ENCODE measurements around the gene PSMD1. TPM values are rescaled to one million over a fixed set of nuclear protein-coding genes. Genes with fewer than 3 reads are reported as not detected.

The PSMD1 gene
- polyA plus RNA-seq, 2 donors = 18.0 to 38.6 TPM

DNA sequence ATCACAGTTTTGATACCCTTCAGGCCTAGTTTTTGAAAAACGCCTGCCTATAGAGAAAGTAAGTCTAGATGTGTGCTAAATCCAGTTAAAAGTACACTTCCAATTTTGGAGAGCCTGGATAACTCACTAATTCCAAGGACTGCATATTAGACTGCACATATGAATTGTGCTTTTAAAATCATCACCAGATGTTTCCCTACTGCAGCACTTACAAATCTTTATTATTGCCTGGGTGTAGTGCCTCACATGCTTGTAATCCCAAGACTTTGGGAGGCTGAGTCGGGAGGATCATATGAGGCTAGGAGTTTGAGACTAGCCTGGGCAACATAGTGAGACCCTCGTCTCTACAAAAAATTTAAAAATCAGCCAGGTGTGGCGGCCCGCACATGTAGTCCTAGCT is 104.0 kb downstream of the PSMD1 start:
- WGBS, 2 donors = 96% methylated on average over 5 of the region's 5 CpGs
- Histone ChIP-seq H3K36me3 (ENCODE audit: control insufficient read depth in 2 of 2, insufficient read depth in 2 of 2, low read length in 1 of 2) (no peaks in the 10 kb centered on the region), H3K9me3 (ENCODE audit: control insufficient read depth in 2 of 2, insufficient read depth in 1 of 2, low read depth in 1 of 2, low read length in 1 of 2) (no peaks in the 10 kb centered on the region)

DNA sequence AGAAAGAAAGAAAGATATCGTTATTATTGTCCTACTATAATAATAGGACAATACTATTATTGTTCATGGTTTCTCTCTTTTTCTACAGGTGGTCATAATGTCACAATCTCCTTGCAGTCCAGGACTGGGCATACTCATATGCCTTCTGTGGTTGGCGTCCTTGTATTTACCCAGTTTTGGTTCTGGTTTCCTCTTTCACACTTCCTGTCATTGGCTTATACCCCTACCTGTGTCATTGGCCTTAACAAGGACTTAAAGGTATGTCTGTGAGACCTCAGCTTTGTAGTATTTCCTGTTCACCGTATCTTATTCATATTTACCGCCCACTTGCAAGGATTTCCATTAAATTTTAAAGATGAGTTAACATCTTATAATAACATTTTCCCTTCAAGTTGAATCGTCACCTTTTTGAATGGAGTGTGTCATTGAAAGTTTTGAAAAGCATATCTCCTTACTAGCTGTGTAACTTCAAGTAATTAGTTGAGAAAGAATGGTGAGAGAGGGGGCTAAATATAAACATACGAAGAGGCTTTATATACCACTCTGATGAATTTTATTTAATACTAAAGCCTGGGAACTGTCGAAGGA is 104.7 kb downstream of the PSMD1 start:
- 75 to 77% methylated on average over 7 of the region's 7 CpGs for WGBS, 2 donors
- Histone ChIP-seq H3K27me3 (ENCODE audit: control insufficient read depth in 1 of 2, insufficient read depth in 2 of 2, low read length in 2 of 2) (no peaks in the 10 kb centered on the region), H3K36me3 (ENCODE audit: control insufficient read depth in 2 of 2, insufficient read depth in 2 of 2, low read length in 1 of 2) (no peaks in the 10 kb centered on the region), H3K4me1 (ENCODE audit: control insufficient read depth in 2 of 2, insufficient read depth in 2 of 2, low read length in 1 of 2) (no peaks in the 10 kb centered on the region), H3K9me3 (ENCODE audit: control insufficient read depth in 2 of 2, insufficient read depth in 1 of 2, low read depth in 1 of 2, low read length in 1 of 2) (no peaks in the 10 kb centered on the region), H3K27ac (ENCODE audit: low read depth in 2 of 2, low read length in 1 of 2) (peak overlapping the region in 1 of 2 donors; percentile 16), H3K4me3 (ENCODE audit: low read depth in 1 of 2, low read length in 2 of 2) (no peak overlapping the region)

More for the DNA sequence above, 104.0 kb downstream of the PSMD1 start:
- H3K27ac ChIP-seq (ENCODE audit: low read depth in 2 of 2, low read length in 1 of 2) = no peak overlapping the region
- no peak overlapping the region for H3K4me3 ChIP-seq (ENCODE audit: low read depth in 1 of 2, low read length in 2 of 2)
- no peaks in the 10 kb centered on the region for H3K4me1 ChIP-seq (ENCODE audit: control insufficient read depth in 2 of 2, insufficient read depth in 2 of 2, low read length in 1 of 2)
- no peaks in the 10 kb centered on the region for H3K27me3 ChIP-seq (ENCODE audit: control insufficient read depth in 1 of 2, insufficient read depth in 2 of 2, low read length in 2 of 2)

DNA sequence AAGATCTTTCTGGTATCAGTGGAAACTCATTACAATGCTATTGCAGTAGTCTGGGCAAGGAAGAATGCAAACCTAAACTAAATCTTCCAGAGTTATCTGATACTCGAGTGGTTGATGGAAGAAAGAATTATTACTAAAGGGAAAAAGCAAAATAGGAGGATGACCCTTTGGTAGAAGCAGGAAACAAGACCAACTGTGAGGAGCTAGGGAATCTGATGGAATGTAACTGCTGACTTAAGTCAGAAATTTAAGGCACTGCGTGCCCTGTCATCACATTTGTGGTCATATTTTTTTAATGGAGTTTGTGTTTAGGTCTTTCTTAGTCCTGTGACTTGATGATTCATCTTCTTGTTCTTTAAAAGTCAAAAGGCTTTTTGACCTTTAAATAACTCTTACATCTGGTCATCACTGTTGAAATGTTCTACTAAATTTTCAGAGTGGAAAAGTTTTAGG is 105.2 kb downstream of the PSMD1 start:
- Histone ChIP-seq H3K4me3 (ENCODE audit: low read depth in 1 of 2, low read length in 2 of 2) (no peak overlapping the region), H3K9me3 (ENCODE audit: control insufficient read depth in 2 of 2, insufficient read depth in 1 of 2, low read depth in 1 of 2, low read length in 1 of 2) (no peaks in the 10 kb centered on the region), H3K4me1 (ENCODE audit: control insufficient read depth in 2 of 2, insufficient read depth in 2 of 2, low read length in 1 of 2) (no peaks in the 10 kb centered on the region), H3K27ac (ENCODE audit: low read depth in 2 of 2, low read length in 1 of 2) (peak overlapping the region in 1 of 2 donors; percentile 16), H3K36me3 (ENCODE audit: control insufficient read depth in 2 of 2, insufficient read depth in 2 of 2, low read length in 1 of 2) (no peaks in the 10 kb centered on the region), H3K27me3 (ENCODE audit: control insufficient read depth in 1 of 2, insufficient read depth in 2 of 2, low read length in 2 of 2) (no peaks in the 10 kb centered on the region)
- 60% methylated on average over 2 of the region's 2 CpGs for WGBS, 2 donors

DNA sequence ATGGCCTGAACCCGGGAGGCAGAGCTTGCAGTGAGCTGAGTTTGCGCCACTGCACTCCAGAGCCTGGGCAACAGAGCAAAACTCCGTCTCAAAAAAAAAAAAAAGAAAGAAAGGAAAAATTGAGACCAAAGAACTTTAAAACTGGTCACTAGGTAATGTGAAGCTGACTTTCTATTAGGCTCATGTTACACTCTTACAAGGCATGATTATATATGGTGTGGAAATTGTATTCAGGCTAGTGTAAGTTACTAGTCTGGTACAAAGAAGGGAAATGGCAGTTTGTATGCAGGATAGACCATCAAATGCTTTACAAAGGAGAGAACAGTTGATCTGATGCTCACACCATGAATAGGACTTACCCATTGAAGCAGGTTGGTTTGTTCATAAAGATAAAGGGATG is 106.3 kb downstream of the PSMD1 start:
- H3K4me3 ChIP-seq (ENCODE audit: low read depth in 1 of 2, low read length in 2 of 2) = no peak overlapping the region
- H3K36me3 ChIP-seq (ENCODE audit: control insufficient read depth in 2 of 2, insufficient read depth in 2 of 2, low read length in 1 of 2) = peaks cover 0 to 2% of the 10 kb centered on the region in 2 donors
- H3K9me3 ChIP-seq (ENCODE audit: control insufficient read depth in 2 of 2, insufficient read depth in 1 of 2, low read depth in 1 of 2, low read length in 1 of 2) = no peaks in the 10 kb centered on the region
- H3K27me3 ChIP-seq (ENCODE audit: control insufficient read depth in 1 of 2, insufficient read depth in 2 of 2, low read length in 2 of 2) = no peaks in the 10 kb centered on the region
- WGBS, 2 donors = 93 to 96% methylated on average over 3 of the region's 3 CpGs
- no peak overlapping the region for H3K27ac ChIP-seq (ENCODE audit: low read depth in 2 of 2, low read length in 1 of 2)
- no peaks in the 10 kb centered on the region for H3K4me1 ChIP-seq (ENCODE audit: control insufficient read depth in 2 of 2, insufficient read depth in 2 of 2, low read length in 1 of 2)

DNA sequence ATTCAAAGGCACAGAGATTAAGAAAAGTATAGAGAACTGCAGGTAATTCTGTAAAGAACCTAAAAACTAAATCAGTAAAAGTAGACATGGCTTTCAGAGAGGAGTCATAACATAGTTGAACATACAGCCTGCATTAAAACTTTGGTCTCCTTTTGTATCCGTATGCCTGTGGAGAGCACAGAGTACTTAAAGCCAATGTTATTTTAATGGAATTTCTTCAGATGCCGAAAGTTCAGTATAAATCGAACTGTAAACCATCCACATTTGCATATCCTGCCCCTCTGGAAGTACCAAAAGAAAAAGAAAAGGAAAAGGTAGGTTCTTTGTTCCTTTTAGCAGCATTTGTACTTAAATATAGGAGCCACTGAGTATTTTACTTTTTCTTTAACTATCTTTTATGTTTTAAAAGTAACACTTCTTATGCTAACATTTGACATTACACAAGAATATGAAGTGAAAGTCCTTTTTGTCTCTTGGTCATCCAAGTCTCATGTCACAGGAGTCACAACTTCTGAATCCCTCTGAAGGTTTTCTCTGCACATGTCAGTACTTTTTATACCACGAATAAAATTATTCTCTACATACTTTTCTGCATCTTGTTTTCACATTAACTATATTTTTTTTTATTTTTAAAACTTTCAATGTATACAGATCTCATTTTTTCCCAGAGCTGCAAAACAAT is 106.9 kb downstream of the PSMD1 start:
- no peaks in the 10 kb centered on the region for H3K27me3 ChIP-seq (ENCODE audit: control insufficient read depth in 1 of 2, insufficient read depth in 2 of 2, low read length in 2 of 2)
- H3K27ac ChIP-seq (ENCODE audit: low read depth in 2 of 2, low read length in 1 of 2) = no peak overlapping the region
- H3K36me3 ChIP-seq (ENCODE audit: control insufficient read depth in 2 of 2, insufficient read depth in 2 of 2, low read length in 1 of 2) = peaks cover 0 to 2% of the 10 kb centered on the region in 2 donors
- no peak overlapping the region for H3K4me3 ChIP-seq (ENCODE audit: low read depth in 1 of 2, low read length in 2 of 2)
- no peaks in the 10 kb centered on the region for H3K9me3 ChIP-seq (ENCODE audit: control insufficient read depth in 2 of 2, insufficient read depth in 1 of 2, low read depth in 1 of 2, low read length in 1 of 2)
- 91% methylated on average over 4 of the region's 4 CpGs for WGBS, 2 donors
- H3K4me1 ChIP-seq (ENCODE audit: control insufficient read depth in 2 of 2, insufficient read depth in 2 of 2, low read length in 1 of 2) = no peaks in the 10 kb centered on the region

DNA sequence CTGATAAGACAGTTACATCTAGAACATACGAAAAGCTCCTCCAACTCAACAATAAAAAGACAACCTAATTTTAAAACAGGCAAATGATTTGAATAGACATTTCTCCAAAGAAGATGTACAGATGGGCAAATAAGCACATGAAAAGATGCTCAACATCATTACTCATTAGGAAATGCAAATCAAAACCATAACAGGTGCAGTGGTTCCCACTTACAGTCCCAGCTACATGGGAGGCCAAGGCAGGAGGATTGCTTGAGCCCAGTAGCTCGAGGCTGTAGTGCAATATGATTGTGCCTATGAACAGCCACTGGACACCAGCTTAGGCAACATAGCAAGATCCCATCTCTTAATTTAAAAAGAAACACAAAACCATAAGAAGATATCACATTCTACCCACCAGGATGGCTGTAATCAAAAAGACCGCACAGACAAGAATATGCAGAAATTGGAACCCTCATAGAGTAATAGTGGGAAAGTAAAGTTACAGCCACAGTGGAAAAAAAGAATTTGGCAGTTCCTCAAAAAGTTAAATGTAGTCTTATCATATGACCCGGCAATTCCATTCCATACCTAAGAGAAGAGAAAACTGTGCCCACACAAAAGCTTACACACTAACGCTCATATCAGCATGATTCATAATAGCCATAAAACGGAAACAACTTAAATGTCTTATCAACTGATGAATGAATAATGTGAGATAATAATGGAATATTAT is 111.2 kb downstream of the PSMD1 start:
- Histone ChIP-seq H3K27me3 (ENCODE audit: control insufficient read depth in 1 of 2, insufficient read depth in 2 of 2, low read length in 2 of 2) (no peaks in the 10 kb centered on the region), H3K27ac (ENCODE audit: low read depth in 2 of 2, low read length in 1 of 2) (no peak overlapping the region), H3K4me1 (ENCODE audit: control insufficient read depth in 2 of 2, insufficient read depth in 2 of 2, low read length in 1 of 2) (no peaks in the 10 kb centered on the region), H3K4me3 (ENCODE audit: low read depth in 1 of 2, low read length in 2 of 2) (no peak overlapping the region), H3K36me3 (ENCODE audit: control insufficient read depth in 2 of 2, insufficient read depth in 2 of 2, low read length in 1 of 2) (peaks cover 2 to 5% of the 10 kb centered on the region in 2 donors), H3K9me3 (ENCODE audit: control insufficient read depth in 2 of 2, insufficient read depth in 1 of 2, low read depth in 1 of 2, low read length in 1 of 2) (no peaks in the 10 kb centered on the region)
- 85 to 86% methylated on average over 6 of the region's 6 CpGs for WGBS, 2 donors

DNA sequence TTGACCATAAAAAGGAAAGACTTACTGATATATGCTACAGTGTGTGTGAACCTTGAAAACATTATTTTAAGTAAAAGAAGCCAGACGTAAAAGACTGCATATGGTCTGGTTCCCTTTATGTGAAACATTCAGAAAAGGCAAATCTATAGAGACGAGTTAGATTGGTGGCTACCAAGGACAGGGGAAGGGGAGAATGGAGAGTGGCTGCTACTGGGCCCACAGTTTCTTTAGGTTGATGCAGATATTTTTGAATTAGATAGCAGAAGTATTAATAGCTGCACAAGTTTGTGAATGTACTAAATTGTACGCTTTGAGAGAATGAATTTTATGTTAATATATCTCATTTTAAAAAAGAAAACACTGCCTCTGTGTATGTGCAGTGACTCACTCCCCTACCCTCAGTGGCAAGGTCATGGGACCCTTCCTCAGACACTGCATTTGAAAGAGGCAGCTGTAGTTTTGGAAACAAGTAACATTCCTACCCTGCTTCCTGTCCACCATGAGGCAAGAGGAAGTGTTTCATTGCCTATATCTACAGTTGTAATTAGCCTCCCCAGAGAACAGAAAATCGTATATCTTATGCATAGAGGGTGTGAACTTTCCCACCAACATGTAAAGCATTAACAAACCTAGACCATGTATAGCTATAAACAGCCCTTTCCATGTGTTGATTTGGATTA is 111.9 kb downstream of the PSMD1 start:
- Histone ChIP-seq H3K27me3 (ENCODE audit: control insufficient read depth in 1 of 2, insufficient read depth in 2 of 2, low read length in 2 of 2) (no peaks in the 10 kb centered on the region), H3K4me3 (ENCODE audit: low read depth in 1 of 2, low read length in 2 of 2) (no peak overlapping the region), H3K36me3 (ENCODE audit: control insufficient read depth in 2 of 2, insufficient read depth in 2 of 2, low read length in 1 of 2) (peaks cover 5% of the 10 kb centered on the region in 2 donors), H3K27ac (ENCODE audit: low read depth in 2 of 2, low read length in 1 of 2) (no peak overlapping the region), H3K4me1 (ENCODE audit: control insufficient read depth in 2 of 2, insufficient read depth in 2 of 2, low read length in 1 of 2) (no peaks in the 10 kb centered on the region), H3K9me3 (ENCODE audit: control insufficient read depth in 2 of 2, insufficient read depth in 1 of 2, low read depth in 1 of 2, low read length in 1 of 2) (no peaks in the 10 kb centered on the region)
- WGBS, 2 donors = 84 to 85% methylated on average over 4 of the region's 4 CpGs

DNA sequence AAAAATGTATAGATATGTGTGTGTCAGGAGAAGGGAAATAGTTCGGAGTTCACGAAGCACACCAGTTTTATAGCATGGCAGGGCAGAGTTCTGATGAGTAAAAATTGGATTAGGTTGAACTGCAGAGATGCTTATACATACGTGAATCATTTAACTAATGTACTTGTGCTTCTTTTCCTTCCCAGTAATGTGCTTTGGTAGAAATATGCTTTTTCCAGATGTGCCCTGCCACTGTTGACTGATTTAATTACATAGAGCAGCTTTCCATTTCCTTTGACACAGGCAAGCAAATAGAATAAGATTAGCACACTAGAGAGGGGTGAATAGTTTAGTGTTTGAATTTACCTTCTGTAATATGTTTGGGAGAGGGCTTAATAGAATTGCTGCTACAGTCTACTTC is 112.8 kb downstream of the PSMD1 start:
- Histone ChIP-seq H3K4me3 (ENCODE audit: low read depth in 1 of 2, low read length in 2 of 2) (no peak overlapping the region), H3K36me3 (ENCODE audit: control insufficient read depth in 2 of 2, insufficient read depth in 2 of 2, low read length in 1 of 2) (peaks cover 5% of the 10 kb centered on the region in 2 donors), H3K27ac (ENCODE audit: low read depth in 2 of 2, low read length in 1 of 2) (no peak overlapping the region), H3K27me3 (ENCODE audit: control insufficient read depth in 1 of 2, insufficient read depth in 2 of 2, low read length in 2 of 2) (no peaks in the 10 kb centered on the region), H3K4me1 (ENCODE audit: control insufficient read depth in 2 of 2, insufficient read depth in 2 of 2, low read length in 1 of 2) (no peaks in the 10 kb centered on the region), H3K9me3 (ENCODE audit: control insufficient read depth in 2 of 2, insufficient read depth in 1 of 2, low read depth in 1 of 2, low read length in 1 of 2) (no peaks in the 10 kb centered on the region)
- WGBS, 2 donors = 62 to 71% methylated on average over 3 of the region's 3 CpGs

DNA sequence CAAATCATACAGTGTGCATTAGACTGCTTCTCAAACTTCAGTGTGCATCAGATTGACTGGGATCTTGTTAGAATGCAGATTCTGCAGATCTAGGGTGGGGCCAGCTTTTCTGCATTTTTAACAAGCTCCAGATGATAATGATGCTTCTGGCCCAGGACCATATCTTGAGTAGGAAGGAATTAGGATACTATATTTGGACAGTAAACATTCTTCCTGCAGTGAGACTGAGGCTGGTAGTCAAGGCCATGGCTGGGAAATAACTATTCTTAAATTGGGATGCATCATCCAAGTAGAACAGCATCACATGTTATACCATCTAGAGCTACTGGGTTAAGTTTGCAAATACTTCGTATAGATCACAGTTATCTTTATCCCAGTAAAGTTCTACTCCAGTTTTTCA is 113.4 kb downstream of the PSMD1 start:
- Histone ChIP-seq H3K4me1 (ENCODE audit: control insufficient read depth in 2 of 2, insufficient read depth in 2 of 2, low read length in 1 of 2) (no peaks in the 10 kb centered on the region), H3K27me3 (ENCODE audit: control insufficient read depth in 1 of 2, insufficient read depth in 2 of 2, low read length in 2 of 2) (no peaks in the 10 kb centered on the region), H3K36me3 (ENCODE audit: control insufficient read depth in 2 of 2, insufficient read depth in 2 of 2, low read length in 1 of 2) (peaks cover 5 to 6% of the 10 kb centered on the region in 2 donors), H3K9me3 (ENCODE audit: control insufficient read depth in 2 of 2, insufficient read depth in 1 of 2, low read depth in 1 of 2, low read length in 1 of 2) (no peaks in the 10 kb centered on the region), H3K4me3 (ENCODE audit: low read depth in 1 of 2, low read length in 2 of 2) (no peak overlapping the region), H3K27ac (ENCODE audit: low read depth in 2 of 2, low read length in 1 of 2) (no peak overlapping the region)
- WGBS, 2 donors = 62 to 69% methylated on average over 1 of the region's 1 CpG

All from esophagus (tissue), 2 donors.